Gastrocnemius medialis (tissue), 4 donors: ENCODE results near the gene CIDEC. TPM values are rescaled to one million over a fixed set of nuclear protein-coding genes. Genes with fewer than 3 reads are reported as not detected.
"Not testable (repeated sequence)": the region's sequence is repeated elsewhere in the genome, so short reads cannot be mapped to it uniquely, and the experiment has no call there.

Experiments
- ATAC-seq, 2 donors: fragments of 150-250 bp; one replicate each; pipeline ENCODE4 v1.9.1; 2016
- DNase-seq, 2 donors: peaks; one replicate each; pipeline ENCODE4 v3.0.0-alpha.2; 2019
- H3K27ac ChIP-seq, 4 donors: fragments of 200-600 bp; sonication (generic); 1 replicate in 1 of 4; 2 replicates in 3 of 4; pipeline ENCODE4 v1.5.1; 2016 to 2018; ENCODE audit warnings: mild to moderate bottlenecking in 2 of 4, moderate library complexity in 1 of 4
- H3K27me3 ChIP-seq, 3 donors: fragments of 200-600 bp; sonication (generic) in 2 of 3; 1 replicate in 1 of 3; 2 replicates in 2 of 3; pipeline versions ENCODE4 v1.5.1 to v1.6.0; 2016 to 2019; ENCODE audit warnings: mild to moderate bottlenecking in 1 of 3, moderate library complexity in 1 of 3
- H3K36me3 ChIP-seq, 2 donors: fragments of 200-600 bp; sonication (generic) in 1 of 2; one replicate each; pipeline ENCODE4 v1.5.1; 2017 to 2018
- H3K4me1 ChIP-seq, 2 donors: fragments of 200-600 bp; sonication (generic) in 1 of 2; one replicate each; pipeline ENCODE4 v1.5.1; 2016 to 2017; ENCODE audit warnings: mild to moderate bottlenecking in 2 of 2
- H3K4me3 ChIP-seq, 4 donors: fragments of 200-600 bp; sonication (generic) in 3 of 4; 1 replicate in 1 of 4; 2 replicates in 3 of 4; pipeline ENCODE4 v1.5.1; 2016 to 2019; ENCODE audit warnings: mild to moderate bottlenecking in 2 of 4
- H3K9me3 ChIP-seq, 3 donors: fragments of 200-600 bp; sonication (generic) in 2 of 3; 1 replicate in 1 of 3; 2 replicates in 2 of 3; pipeline ENCODE4 v1.5.1; 2016 to 2019
- POLR2A ChIP-seq, 2 donors: fragments of 450-650 bp; IDR thresholded peaks; one replicate each; pipeline ENCODE4 v1.6.1; 2017; ENCODE audit warnings: antibody characterized with exemption in 2 of 2, mild to moderate bottlenecking in 2 of 2, moderate library complexity in 2 of 2
- in situ Hi-C, 4 donors: fragments of 200-750 bp; cut with MboI; loops; one replicate each; pipeline versions ENCODE4 v1.15.0 to v1.8.0; 2017; ENCODE audit warnings: low sequenced_read_pairs in 4 of 4
- intact Hi-C: fragments of 100-400 bp; cut with DNase I; formaldehyde crosslinking; loops from one replicate; pipeline ENCODE4 v1.15.1; 2023; ENCODE audit warnings: low total_unique reads
- total RNA-seq, 4 donors: library from RNA; depleted of rRNA; stranded (reverse); fragments of >200 nt; gene quantifications; one replicate each; pipeline versions ENCODE4 v1.1.0 to v1.2.3, GENCODE V29; 2016
- TF ChIP-seq, protein P1 (sequence below), 5 experiments: fragments of 450-650 bp in 3 of 5; fragments of 200-600 bp in 2 of 5; sonication (generic) in 2 of 5; IDR thresholded peaks in 4 of 5; conservative IDR thresholded peaks in 1 of 5; 1 replicate in 4 of 5; 2 replicates in 1 of 5; pipeline ENCODE4 v1.5.1; 2016 to 2019; ENCODE audit warnings: antibody characterized with exemption in 5 of 5, mild to moderate bottlenecking in 3 of 5, moderate library complexity in 3 of 5

Gene CIDEC
- total RNA-seq, 4 donors from 2014 or later: 1.4 to 13.4 (median 3.5) TPM

- TF ChIP-seq, protein P1, sequence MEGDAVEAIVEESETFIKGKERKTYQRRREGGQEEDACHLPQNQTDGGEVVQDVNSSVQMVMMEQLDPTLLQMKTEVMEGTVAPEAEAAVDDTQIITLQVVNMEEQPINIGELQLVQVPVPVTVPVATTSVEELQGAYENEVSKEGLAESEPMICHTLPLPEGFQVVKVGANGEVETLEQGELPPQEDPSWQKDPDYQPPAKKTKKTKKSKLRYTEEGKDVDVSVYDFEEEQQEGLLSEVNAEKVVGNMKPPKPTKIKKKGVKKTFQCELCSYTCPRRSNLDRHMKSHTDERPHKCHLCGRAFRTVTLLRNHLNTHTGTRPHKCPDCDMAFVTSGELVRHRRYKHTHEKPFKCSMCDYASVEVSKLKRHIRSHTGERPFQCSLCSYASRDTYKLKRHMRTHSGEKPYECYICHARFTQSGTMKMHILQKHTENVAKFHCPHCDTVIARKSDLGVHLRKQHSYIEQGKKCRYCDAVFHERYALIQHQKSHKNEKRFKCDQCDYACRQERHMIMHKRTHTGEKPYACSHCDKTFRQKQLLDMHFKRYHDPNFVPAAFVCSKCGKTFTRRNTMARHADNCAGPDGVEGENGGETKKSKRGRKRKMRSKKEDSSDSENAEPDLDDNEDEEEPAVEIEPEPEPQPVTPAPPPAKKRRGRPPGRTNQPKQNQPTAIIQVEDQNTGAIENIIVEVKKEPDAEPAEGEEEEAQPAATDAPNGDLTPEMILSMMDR (IDR thresholded peaks at IDR 0.05 in 4 of 5, conservative IDR thresholded peaks at IDR 0.05 in 1 of 5): no peak
- TF ChIP-seq POLR2A (IDR thresholded peaks at IDR 0.05): no peak
- Histone ChIP-seq H3K27me3 (no peaks in the 10 kb centered on the region), H3K4me3 (no peak overlapping the region), H3K4me1 (peaks cover 0 to 7% of the 10 kb centered on the region in 2 donors), H3K27ac (no peak overlapping the region), H3K36me3 (no peaks in the 10 kb centered on the region), H3K9me3 (no peaks in the 10 kb centered on the region)
- intact Hi-C loops (no loop called here), in situ Hi-C loops (no loop called here)
- DNase-seq (no peak), ATAC-seq (no peak)
Measured at GRCh38 chr3:9861201-9861600, 18.9 kb downstream of the CIDEC start.

DNA sequence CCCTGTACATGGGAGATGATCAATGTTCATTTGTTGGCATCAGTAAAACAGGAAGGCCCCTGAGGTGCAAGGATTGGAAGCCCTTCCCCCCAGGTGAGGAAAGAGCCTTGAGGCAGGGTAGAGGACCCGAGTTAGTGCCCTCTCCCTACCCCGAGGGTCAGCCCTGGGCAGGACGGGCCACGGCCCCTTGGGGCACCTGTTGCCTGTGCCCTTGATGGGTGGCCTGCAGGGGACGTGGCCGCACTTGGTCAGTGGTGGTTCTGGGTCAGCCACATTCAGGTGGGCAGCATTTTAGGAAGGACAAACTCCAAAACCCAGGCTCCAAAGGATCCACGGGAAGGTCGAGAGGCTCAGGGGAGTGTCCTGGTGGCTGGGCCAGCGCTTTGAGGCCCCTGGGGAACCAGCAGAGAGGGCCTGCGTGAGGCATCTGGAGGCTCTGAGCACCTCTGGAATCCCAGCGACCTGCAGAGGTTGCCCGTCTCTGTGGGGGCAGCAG is 20.5 kb downstream of the CIDEC start:
- intact Hi-C loops (no loop called here), in situ Hi-C loops (no loop called here)
- ATAC-seq: no peak
- Histone ChIP-seq H3K36me3 (no peaks in the 10 kb centered on the region), H3K9me3 (no peaks in the 10 kb centered on the region), H3K4me1 (peaks cover 0 to 5% of the 10 kb centered on the region in 2 donors), H3K4me3 (no peak overlapping the region), H3K27me3 (no peaks in the 10 kb centered on the region), H3K27ac (no peak overlapping the region)
- no peak for DNase-seq
- no peak for TF ChIP-seq POLR2A (IDR thresholded peaks at IDR 0.05)
- TF ChIP-seq, protein P1 (IDR thresholded peaks at IDR 0.05 in 4 of 5, conservative IDR thresholded peaks at IDR 0.05 in 1 of 5): no peak

GRCh38 chr3:9855594-9855993 is 24.5 kb downstream of the CIDEC start:
- H3K36me3 ChIP-seq: no peaks in the 10 kb centered on the region
- intact Hi-C loops: no loop called here
- H3K27ac ChIP-seq: no peak overlapping the region
- H3K4me1 ChIP-seq: no peaks in the 10 kb centered on the region
- DNase-seq (no peak), ATAC-seq (no peak)
- in situ Hi-C loops: no loop called here
- H3K4me3 ChIP-seq: no peak overlapping the region
- no peaks in the 10 kb centered on the region for H3K27me3 ChIP-seq
- TF ChIP-seq, protein P1 (IDR thresholded peaks at IDR 0.05 in 4 of 5, conservative IDR thresholded peaks at IDR 0.05 in 1 of 5): no peak
- no peak for TF ChIP-seq POLR2A (IDR thresholded peaks at IDR 0.05)
- H3K9me3 ChIP-seq: no peaks in the 10 kb centered on the region

- H3K27me3 ChIP-seq, H3K36me3 ChIP-seq, DNase-seq, ATAC-seq, H3K27ac ChIP-seq, H3K4me3 ChIP-seq, in situ Hi-C loops, H3K4me1 ChIP-seq, H3K9me3 ChIP-seq, intact Hi-C loops: not testable (repeated sequence)
Measured at GRCh38 chr3:9854291-9854940, 25.6 kb downstream of the CIDEC start.

DNA sequence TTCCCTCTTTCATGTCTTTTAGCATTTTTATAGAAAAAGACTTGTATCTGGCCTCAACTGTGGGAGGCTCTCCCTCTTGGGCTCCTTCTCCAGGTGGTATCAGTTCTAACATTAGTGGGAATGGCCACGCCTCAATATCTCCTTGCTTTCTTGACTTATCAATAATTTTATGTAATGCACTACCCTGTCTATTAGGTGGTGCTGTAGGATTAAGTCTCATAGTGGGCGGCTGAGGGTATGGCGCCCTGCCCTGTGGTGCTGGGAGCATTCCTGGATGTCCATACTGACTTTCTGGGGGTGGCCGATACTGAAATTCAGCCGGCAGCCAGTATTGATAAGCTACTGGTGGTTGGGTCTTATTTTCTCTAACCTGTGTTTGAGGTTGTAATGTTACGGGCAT is 27.5 kb downstream of the CIDEC start:
- no peak overlapping the region for H3K4me3 ChIP-seq
- no peaks in the 10 kb centered on the region for H3K9me3 ChIP-seq
- ATAC-seq (no peak), DNase-seq (no peak)
- in situ Hi-C loops: no loop called here
- TF ChIP-seq POLR2A (IDR thresholded peaks at IDR 0.05): no peak
- TF ChIP-seq, protein P1 (IDR thresholded peaks at IDR 0.05 in 4 of 5, conservative IDR thresholded peaks at IDR 0.05 in 1 of 5): no peak
- H3K4me1 ChIP-seq: no peaks in the 10 kb centered on the region
- H3K27ac ChIP-seq: no peak overlapping the region
- intact Hi-C loops: no loop called here
- no peaks in the 10 kb centered on the region for H3K27me3 ChIP-seq
- H3K36me3 ChIP-seq: no peaks in the 10 kb centered on the region

DNA sequence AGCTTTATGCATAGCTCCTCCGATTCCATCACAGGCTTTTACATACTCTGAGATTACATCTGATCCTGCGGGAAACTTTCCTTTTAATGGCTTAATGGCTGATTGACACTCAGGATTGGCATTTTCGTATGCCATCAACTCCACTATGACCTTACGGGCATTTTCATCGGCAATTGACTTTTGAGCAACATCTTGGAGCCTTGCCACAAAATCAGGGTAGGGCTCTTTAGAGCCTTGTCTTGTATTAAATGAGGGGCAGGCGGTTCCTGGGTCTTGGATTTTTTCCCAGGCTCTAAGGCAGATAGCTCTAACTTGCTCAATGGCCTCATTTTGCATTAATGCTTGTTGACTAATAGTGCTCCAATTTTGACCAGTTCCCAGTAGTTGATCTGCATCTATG is 28.1 kb downstream of the CIDEC start:
- DNase-seq, H3K4me1 ChIP-seq, H3K4me3 ChIP-seq, H3K9me3 ChIP-seq, H3K27me3 ChIP-seq, intact Hi-C loops, ATAC-seq, H3K27ac ChIP-seq, in situ Hi-C loops, H3K36me3 ChIP-seq: not testable (repeated sequence)

DNA sequence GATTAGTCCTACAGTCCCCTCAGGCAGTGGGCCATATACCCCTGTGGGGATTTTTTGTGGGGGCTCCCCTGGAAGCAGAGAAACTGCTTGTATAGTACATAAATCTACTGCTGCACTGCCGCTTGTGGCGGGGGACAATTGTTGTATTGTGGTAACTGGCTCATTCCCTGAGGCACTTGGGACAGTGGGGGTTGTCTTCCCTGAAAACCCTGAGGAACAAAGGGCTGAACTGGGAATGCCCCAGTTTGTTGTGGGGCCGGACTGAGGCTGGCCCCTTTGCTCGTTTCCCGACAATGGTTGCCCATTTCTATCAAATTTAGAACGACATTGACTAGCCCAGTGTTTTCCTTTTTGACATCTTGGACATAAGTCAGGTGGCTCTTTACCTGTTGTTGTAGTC is 28.7 kb downstream of the CIDEC start:
- H3K9me3 ChIP-seq, H3K36me3 ChIP-seq, H3K27ac ChIP-seq, H3K27me3 ChIP-seq, intact Hi-C loops, H3K4me1 ChIP-seq, in situ Hi-C loops, DNase-seq, ATAC-seq, H3K4me3 ChIP-seq: not testable (repeated sequence)
